GM19452 (cell line): ENCODE data around the gene DNASE1L2.

Source experiments
- ATAC-seq: cut with Tn5 transposase; IDR thresholded peaks from one replicate; pipeline ENCODE4 v1.9.1; 2021; ENCODE audit not compliant: unreplicated experiment

The DNASE1L2 gene

GRCh38 chr16:2284001-2284770, 47.9 kb downstream of the DNASE1L2 start:
- no peak for ATAC-seq

GRCh38 chr16:2284797-2285576, 48.7 kb downstream of the DNASE1L2 start:
- no peak for ATAC-seq

- no peak for ATAC-seq
These were observed 49.5 kb downstream of the DNASE1L2 start for GRCh38 chr16:2285731-2286191.

GRCh38 chr16:2286550-2286949, 50.3 kb downstream of the DNASE1L2 start:
- no peak for ATAC-seq

GRCh38 chr16:2287916-2288547, 51.8 kb downstream of the DNASE1L2 start:
- no peak for ATAC-seq
